Stimulated activated CD4-positive, alpha-beta T cell treated with anti-CD3 and anti-CD28 coated beads, Interleukin-2, amount 100 ng/mL, for 24 hours (primary cell): ENCODE results near the gene POLR2L.

Experiments used
- DNase-seq, 2 donors: peaks; one replicate each; pipeline ENCODE4 v3.0.0-alpha.2; 2020

POLR2L gene

DNA sequence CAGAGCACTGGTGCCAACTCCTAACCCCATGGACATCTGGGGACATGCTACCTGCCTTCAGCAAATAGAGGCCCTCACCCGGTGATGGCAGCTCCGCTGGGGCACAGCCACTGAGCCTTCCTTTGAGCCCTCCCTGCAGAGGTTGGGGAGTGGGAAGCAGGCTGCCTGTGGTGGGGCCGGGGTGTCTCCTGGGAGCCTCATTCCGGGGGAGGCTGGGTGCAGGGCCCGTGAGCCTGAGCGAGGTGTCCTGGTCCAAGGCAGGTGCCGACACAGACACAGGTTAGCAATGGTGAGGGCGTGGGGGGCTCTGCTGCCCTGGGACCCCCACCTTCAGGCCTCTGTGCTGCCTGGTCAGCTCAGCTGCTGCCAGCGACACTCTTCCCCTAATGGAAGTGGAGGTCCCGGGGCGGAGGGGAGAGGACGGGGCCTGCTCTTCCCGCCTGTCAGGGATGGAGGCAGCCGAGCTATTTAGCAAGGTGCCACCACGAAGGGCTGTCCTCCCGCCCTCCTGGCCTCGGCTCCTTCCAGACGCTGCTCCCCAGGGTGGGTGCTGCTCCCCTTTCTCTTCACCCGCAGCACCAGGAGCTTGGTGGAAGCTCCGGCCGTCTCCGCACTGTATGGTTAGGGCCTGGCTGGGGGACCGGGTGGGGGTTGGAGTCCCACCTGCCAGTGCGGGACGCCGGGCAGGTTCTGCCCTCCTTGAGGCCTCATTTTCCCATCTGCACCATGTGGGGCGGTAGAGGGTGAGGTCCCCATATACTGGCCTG, 11.5 kb upstream of the POLR2L start:
- no peak for DNase-seq

DNA sequence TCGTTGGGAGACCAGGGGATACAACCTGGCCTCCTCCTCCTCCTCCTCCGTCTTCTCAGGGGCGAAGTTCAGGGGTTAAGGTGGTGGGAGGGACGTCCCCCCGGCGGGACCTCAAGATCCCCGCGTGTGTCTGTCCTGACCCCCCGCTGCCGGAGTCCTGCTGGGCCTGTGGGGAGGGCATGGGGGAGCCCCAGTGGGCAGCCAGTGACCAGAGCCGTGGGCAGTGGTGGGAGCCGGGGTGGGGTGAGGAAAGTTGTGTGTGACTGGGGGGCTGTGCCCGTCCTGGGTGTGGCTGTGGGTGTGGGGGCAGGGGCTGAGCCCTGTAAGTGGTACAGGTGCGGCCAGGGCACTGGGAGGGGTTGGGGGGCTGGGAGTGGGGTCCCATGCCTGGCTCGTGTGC, 10.4 kb upstream of the POLR2L start:
- no peak for DNase-seq

DNA sequence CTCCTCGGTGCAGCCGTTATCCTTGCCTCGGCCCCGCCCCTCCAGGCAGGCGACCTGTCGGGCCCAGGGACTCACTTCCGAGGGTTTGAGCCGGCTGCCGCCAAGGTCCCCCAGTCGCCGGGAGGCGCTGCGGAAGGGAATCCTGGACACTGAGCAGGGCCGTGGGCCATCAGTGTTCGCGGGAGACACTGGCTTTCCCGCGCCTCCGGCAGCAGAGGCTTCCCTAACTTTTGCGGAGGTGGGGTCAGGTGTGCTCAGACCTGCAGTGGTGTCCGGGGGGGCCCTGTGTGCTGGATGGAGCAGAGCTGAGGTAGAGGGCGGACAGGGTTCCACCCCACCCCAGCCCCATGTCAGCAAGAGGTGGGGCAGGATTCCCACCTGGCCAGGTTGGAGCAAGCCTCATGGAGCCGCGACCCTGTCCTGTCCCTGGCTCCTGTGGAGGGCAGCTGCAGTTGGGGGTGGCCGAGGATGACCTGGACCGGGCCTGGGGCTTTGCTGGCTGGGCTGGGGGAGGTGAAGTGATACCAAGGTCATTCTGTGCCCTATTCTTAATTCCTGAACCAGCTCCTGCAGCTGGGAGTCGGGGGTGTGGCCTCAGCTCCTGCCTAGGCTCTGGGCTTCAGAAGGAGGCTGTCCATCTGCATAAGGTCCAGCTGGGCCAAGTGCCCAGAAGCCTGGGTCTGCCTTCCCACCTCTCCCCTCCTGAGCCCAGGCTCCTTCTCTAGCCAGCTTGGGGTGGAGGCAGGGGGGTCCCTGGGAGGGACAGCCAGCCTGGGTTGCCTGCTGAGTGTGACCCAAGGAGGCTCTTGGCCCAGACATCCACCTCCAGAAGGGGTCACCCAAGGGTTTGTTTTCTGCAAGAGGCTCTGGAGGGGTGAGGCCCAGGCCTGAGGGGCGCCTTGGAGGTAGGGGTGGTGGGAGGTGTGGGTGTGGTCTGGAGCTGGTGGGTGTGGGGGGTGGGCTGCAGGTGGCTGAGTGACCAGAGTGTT, 8.7 kb upstream of the POLR2L start:
- DNase-seq, result no peak

DNA sequence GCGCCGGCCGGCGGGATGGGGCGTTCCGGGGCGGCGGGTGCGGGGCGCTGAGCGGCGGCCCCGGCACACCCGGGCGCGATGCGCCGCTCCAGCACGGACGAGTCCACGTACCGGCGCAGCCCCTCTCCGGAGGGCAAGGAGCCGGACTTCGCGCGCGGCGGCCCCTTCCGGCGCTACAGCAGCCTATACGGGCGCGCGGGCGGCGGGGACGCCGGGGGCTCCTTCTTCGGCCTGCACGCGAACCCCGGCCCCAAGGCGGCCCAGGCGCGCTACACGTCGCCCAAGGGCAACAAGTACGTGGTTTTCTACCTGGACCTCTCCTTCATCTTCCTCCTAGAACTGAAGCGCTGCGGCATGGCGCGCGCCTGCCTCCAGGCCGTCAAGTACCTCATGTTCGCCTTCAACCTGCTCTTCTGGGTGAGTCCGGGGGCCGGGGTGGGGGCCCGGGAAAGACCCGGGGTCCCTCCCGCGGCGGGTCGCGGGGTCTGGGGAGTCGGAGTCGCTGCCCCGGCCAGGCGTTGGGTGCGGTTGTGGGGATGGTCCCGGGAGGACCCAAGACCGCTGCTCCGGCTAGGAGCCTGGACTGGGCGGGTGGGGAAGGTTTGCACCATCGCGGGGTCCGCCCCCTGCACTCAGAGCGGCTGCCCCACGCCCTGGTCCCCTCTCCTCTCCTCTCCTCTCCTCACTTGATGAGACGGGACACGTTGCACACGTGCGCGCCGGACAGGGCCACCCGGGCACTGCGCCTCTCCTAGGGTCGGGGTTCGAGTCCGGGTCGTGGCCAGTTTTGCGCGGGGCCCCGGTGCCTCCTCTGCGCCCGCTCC, 7.8 kb upstream of the POLR2L start:
- DNase-seq, result no peak

DNA sequence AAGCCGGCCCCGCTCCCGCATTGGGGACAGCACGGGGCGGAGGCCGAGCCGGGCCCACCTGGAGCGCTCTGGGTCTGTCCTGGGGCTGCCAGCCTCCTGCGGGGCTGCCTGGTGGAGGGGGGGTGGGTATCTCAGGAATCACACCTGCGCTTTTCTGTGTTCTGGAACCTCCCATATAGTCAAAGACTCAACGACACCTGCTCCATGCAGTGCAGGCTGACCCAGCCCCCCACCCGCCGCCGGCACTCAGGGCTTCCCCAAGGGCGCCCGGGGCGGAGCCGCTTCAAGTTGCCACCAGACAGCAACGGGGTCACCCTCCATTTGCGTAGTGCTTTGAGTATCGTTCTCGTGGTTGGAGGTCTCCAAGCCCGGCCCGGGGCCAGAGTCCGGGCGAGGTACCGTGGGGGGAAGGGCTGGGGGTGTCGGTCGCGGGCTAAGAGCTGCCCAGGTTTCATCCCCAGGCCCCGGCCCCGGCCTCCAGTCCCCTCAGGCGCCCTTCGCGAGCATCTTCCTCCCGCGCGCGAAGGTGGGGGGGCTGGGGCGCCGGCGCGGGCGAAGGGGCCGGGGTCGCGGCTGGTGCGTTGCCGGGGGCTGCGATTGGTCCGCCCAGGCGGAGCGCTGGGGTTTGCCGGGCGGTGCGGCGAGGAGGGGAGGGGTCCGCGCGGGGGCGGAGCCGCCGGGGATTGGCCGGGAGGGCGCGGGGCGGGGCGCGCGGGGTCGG, 6.9 kb upstream of the POLR2L start:
- peak in 1 of 2 donors; percentile 62 for DNase-seq

DNA sequence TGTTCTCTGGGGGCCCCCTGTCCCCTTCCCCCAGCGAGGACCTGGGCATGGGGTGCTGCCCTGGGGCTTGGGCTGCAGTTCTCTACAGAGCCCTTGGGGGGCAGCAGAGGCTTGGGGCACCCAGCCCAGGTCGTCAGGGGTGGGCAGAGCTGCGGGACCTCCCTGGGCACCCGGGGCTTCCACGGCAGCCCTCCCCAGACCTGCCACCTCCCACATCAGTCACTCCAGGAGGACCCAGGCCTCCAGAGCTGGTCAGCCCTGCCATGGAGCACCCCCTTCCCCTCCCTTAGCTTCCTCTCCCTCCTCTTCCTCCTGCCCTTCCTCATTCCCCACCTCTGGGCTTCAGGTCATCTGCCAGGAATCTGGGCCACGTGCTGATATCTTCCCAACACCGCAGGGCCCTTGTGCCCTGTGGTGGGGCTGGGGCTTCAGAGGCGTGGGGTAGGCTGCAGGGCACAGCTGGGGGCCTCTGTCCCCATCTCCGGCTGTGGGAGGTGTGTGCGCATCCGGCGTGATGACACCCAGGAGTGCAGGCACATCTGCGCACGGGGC, 6.1 kb upstream of the POLR2L start:
- peak; percentile 75 for DNase-seq

DNA sequence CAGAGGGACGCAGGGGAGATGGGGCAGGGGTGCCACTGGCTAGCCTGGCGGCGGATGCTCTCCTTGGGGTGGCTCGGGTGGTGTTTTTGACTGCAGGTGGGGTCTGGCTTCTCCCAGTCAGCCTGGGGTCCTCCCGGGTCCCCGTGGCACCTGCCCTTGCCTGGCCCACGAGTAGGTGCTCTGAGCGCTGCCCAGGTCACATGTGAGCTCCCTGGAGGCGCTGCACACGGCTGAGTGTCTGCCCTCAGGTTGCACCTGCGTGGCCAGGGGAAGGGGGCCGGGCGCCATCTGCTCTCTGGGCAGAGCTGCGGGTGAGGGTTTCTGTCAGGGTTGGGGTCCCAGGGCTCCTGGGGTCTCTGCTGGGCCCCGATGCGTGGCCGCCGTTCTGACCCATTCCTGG, 5.5 kb upstream of the POLR2L start:
- no peak for DNase-seq

DNA sequence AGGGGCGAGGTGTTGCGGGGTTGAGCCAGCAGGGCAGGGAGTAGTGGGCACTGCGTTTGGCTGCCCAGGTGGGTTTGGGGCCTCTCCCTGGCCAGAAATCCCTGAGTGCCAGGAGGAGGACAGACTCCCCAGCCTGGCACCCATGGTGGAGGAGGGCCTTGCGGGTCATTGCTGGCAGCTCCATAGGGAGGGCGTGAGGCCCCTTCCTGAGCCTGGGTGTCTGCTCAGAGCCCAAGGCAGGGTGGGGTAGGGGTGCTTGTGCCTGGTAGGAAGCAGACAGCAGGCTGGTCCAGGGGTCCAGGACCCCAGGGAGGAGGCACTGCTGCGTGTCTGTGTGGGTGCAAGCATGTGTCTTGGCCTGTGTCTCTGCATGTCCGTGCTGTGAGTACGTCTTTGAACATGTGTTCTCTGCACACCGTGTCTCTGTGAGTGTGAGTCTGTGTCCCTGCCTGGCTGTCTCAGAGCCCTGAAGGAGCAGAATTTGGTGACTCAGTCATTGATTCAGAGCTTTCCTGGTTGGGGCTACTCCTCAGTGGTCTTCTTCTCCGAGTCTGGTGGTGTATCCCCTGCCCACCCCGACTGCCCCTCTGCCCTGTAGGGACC, 4.3 kb upstream of the POLR2L start:
- no peak for DNase-seq

DNA sequence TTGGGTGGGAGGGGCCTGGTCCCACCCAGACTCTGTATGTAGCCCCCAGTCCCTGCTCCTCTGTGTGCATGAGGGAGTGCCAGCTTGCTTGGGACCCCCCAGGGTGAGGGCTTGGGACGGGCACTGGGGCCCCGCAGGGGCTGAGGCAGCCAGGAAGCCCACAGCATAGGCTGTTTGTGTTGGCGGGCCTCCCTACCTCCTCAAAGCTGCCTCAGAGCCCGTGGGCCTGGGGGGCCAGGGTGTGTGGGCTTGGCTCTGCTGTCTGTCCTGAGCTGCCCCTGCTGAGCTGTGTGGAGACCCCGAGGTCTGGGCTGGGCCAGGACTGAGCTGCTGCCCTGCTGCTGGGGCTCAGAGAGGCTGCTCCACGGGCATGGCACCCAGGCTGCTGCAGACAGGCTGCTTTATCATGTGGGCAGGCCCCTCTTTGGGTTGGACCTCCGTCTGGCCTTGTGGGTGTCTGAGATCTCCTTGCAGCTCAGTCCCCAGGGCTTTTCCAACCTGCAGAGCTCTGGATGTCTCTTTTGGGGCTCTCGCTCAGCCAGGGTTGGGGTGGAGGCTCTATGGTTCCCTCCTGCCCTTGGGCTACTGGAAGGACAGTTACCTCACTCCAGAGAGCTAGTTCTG, 3.7 kb upstream of the POLR2L start:
- no peak for DNase-seq

DNA sequence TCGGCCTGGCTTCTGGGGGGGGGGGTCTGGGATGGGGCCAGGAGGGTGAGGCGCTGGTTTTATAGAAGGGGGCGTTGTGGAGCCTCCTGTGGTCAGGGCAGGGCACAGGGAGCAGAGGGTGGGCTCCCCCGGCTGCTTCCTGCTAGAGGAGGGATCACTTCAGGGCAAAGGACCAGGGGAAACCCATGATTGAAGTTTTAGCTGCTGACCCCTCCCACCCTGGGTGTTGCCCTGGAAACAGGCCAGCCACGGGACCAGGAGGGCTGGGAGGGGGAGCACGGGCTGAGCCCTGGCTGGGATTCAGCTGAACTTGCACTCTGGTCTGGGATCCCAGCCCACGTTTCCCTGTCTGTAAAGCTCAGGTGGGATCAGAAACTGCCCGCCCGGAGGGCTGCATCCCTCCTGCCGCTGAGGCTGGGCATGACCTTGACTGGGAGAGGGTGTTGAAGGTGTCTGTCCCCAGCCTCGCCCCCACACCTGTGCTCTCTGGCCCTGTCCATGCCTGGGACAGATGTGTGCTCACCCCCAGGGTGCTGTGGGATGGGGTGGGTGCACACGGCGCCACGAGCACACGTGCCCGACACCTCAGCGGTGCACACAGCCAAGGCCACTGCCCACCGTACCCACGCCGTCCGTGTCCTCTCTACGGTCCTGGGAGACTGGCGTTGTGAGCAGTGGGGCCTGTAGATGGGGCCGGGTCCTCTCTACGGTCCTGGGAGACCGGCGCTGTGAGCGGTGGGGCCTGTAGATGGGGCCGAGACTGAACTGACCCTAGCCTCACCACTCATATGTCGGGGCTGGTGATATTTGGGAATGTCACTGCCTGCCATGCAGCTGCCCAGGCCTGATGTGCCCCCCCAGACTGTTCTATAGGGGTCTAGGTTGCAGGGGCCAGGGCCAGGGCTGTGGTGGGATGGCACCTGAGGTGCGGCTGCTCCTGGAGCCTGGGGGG, 2.6 kb upstream of the POLR2L start:
- DNase-seq, result no peak

DNA sequence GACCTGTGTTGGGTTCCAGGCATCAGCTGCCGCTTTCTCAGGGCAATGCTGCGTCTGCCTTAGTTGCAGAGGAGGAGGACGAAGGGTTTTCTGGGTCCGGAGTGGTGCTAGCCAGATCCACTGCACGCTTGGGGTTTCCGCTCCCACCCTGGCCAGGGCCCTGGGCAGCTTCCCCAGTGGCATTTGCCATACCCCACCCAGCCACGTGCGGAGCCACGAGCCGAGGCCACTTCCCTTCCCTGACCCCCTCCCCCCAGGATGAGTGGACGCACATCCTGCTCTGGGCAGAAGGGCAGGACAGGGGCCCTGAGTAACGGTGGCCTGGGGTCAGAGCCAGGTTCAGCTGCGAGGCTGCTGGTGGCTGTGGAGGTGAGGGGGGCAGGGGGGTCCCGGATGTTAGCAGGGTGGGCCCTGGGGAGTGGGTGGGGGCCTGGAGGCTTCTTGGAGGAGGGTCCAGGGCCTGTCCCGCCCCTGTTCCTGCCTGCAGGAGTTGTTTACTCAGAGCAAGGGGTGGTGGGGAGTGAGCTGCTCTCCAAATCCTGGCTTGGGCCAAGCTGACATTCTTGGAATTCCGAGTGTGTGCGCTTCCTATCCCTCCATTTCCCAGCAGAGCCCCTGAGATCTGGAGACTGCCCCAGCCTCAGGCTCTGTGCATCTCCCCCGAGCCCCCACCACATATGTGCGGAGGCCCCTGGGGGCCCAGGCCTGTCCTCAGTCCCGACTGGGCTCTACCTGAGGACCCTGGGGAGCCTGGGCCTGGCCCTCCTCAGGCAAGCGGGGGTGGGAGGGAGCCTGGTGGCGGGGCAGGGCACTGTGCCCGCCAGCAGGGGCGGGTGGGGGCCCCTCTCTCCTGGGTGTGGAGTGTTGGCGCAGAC, 1.7 kb upstream of the POLR2L start:
- DNase-seq, result no peak

DNA sequence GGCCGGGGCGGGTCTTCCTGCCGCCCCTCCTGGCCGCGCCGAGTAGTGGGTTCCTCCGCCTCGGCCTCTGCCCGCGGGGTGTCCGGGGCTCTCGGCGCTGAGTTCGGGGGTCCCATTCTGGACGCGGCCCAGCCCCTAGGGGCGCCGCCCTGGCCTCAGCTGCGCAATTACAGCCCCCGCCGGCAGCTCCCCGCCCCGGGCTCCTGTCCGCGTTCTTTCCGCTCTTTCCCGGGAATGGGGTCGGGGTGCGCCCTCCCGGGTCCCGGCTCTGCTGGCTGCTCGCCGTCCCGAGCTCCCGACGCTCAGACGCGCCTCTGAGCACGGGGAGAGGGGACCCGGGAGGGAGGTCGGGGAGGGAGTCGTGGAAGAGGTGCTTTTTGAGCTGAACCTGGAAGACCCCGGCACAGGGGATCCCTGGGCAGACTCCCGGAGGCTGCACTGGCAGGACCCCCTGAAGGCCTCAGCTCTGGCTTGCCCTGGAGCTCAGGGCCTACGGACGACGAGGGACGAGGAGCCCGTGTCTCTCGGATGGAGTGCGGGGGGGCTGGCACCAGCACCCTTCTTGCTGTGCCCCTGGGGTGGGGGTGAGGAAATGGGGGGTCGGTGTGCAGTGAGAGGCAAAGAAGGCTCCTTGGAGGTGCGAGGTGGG, 881 bp upstream of the POLR2L start:
- no peak for DNase-seq

DNA sequence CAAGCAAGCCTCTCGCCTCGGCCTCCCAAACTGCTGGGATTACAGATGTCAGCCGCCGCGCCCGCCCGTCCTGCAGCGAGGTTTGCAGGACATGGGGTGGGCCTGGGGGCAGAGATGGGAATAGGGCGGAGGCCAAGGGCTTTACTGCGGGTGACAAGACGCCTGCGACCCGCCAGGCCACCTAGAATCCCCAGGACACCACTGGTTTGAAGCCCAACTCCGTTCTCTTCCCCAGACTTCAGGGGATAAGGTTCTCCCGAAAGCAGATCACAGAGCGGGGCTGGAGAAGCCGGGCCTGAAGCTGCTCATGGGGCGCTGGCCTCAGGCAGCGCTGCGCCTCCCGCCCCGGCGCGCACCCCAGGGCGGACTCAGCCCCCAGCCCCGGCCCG, 354 bp downstream of the POLR2L start:
- no peak for DNase-seq

DNA sequence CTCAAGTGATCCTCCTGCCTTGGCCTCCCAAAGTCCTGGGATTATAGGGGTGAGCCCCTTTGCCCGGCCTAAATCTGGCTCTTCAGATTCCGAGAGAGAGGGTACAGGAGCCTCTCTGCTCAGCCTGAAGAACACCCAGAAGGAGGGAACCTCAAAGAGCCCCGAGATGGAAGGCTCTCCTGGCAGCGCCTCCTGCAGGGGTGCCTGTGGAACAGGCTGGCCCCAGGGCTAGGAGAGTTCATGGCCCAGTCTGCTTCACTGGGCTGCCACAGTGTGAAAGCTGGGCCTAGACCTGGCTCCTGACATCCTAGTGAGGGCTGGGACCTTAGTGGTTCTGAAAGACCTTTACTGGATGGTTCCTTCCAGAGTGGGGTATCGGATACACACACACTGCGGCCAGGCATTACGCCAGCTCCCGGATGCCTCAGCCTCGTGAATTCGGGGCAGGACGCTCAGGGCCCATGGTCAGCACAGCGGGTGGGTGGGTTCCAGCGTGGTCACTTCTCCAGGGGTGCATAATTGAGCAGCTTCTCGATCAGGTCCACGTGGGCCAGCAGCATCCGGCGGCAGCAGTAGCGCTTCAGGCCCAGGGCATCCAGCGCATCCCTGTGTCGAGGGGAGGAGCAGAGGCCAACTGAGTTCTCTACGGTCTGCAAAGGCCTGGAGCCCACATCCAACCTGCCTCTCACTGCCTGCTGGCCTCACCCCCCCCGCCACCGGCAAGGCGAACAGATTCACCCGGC, 2.3 kb downstream of the POLR2L start:
- no peak for DNase-seq

DNA sequence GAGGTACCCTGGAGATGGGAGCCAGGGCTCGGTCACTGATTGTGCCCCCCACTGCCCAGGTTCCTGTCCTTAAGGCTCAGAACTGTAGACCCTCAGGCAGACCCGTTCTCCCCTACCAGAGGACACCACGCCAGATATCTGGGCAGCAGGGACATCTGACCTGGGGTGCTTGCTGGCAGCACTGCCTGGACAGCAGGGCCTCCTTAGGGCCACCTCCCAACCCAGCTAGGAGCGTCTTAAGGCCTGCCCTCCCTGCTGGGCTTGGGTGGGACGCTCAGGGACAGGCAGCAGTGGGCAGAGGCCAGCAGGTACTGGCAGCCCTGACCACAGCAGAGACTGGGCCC, 3.1 kb downstream of the POLR2L start:
- no peak for DNase-seq

DNA sequence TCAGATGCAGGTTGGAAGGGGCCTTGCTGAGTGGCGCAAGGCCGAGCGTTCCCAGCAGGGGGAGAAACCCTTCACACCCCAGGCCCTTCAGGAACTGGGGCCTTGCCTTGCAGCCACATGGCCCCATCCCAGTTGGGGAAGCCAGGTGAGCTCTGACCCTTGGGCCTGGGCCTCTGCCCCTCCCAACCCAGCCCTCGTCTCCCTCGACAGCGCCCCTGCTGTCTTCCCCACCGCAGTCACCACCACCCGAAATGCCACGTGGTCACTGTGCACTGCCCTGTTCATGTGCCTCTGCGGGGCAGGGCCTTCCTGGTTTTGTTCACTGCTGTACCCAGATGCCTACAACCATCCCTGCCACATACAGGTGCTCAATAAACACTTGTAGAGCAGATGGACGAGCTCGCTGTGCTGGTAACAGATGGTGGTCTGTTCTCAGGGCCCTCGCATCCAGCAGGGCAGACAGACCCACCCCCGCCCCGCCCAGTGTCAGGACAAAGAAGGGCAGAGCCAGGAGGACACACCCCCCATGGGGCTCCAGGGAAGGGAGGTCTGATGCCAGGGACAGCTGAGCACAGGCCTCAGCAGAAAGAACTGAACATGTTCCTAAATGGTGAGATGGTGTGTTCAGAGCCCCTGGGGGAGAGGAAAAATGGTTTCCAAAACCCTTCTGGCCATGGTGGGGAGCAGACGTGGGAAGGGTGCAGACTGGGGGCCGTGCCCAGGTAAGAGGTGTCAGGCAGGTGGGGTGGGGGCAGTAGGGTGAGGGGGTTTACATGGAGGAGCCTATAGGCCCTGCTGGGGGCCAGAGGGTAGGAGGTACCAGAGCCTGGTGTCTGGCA, 3.7 kb downstream of the POLR2L start:
- DNase-seq, result no peak

DNA sequence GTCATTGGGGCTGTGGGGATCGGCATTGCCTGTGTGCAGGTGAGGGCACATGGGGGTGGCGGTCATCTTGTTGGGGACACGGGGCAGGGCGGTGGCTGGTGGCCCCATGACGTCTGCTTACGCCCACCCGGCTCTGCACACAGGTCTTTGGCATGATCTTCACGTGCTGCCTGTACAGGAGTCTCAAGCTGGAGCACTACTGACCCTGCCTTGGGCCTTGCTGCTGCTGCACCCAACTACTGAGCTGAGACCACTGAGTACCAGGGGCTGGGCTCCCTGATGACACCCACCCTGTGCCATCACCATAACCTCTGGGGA, 4.4 kb downstream of the POLR2L start:
- DNase-seq, result no peak
